Epithelial cell of esophagus (primary cell): ENCODE measurements around the gene TENM3.
A peak's percentile ranks its signal among the peaks of the same experiment; 100 is the strongest.

Experiments used
- DNase-seq: peaks from one replicate; pipeline ENCODE4 v3.0.0; 2010; ENCODE audit warnings: low read depth
- H3K4me3 ChIP-seq: 2 replicates; pipeline ENCODE4 v1.5.1; 2011; ENCODE audit warnings: mild to moderate bottlenecking, low read length, control low read depth
- TF ChIP-seq, protein P1 (sequence below): IDR thresholded peaks from 2 replicates; pipeline ENCODE4 v1.5.1; 2011; ENCODE audit warnings: low read depth, mild to moderate bottlenecking, low read length, control low read depth, inconsistent platforms; ENCODE audit not compliant: insufficient read depth; ENCODE audit errors: missing control alignments

Gene TENM3

DNA sequence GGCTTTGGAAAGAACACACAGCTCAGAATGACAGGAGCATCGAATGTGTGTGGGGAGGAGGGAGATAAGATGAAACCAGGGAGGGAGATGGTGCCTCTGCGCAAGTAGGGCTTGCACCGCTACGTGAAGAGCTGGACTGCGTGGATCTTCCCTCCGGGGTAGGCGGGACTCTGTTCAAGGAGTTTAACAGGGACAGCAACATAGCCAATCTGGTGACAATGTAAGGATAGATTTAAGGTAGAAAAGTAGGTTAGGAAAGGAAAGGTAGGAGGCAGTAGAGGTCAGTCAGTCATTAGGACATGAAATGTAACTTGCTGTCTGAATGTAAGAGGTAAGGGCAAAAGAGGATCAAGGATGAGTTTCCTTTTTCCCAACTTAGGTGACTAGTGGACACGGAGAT is 521.4 kb downstream of the TENM3 start:
- DNase-seq: no peak
- TF ChIP-seq, protein P1, sequence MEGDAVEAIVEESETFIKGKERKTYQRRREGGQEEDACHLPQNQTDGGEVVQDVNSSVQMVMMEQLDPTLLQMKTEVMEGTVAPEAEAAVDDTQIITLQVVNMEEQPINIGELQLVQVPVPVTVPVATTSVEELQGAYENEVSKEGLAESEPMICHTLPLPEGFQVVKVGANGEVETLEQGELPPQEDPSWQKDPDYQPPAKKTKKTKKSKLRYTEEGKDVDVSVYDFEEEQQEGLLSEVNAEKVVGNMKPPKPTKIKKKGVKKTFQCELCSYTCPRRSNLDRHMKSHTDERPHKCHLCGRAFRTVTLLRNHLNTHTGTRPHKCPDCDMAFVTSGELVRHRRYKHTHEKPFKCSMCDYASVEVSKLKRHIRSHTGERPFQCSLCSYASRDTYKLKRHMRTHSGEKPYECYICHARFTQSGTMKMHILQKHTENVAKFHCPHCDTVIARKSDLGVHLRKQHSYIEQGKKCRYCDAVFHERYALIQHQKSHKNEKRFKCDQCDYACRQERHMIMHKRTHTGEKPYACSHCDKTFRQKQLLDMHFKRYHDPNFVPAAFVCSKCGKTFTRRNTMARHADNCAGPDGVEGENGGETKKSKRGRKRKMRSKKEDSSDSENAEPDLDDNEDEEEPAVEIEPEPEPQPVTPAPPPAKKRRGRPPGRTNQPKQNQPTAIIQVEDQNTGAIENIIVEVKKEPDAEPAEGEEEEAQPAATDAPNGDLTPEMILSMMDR: no peak
- H3K4me3 ChIP-seq: no peak overlapping the region

DNA sequence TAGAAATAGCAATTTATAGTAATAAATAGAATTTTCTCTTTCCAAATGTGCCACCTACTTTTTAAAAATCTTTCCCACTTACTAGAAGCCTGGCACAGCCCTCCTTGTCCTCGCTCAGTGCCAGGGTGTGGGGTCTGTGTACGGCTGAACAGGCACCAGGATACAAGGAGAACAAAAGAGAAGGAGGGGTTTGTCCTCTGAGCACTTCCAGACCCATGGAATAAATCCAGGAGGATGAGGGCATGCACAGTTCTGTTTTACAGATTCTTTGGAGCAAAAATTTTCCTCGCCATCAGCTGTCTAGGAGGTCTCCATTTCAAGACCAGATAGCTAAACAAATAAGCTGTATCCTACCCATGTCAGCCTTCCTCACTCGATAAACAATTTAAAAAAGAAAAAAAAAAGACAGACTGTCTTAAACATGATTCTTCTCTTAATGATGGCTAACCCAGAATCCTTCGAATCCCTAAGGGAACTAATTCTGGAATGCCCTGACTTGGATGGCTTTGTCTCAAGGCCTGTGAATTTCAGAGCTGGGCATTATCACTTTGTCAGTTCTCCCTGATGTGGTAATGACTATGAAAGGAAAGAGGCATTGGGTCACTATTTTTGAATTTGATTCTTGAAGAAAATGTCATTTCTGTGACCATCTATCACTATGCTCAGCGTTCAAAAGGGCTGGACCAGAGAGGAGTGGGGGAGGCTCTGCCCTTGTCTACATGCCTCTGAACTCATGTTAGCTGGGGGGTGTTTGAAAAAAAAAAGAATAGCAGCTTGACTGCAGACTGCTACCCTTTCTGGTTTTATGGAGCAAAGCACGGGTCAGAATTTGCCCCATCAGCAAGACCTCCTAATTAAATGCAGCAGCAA is 523.0 kb downstream of the TENM3 start:
- TF ChIP-seq, protein P1: no peak
- DNase-seq: no peak
- no peak overlapping the region for H3K4me3 ChIP-seq

DNA sequence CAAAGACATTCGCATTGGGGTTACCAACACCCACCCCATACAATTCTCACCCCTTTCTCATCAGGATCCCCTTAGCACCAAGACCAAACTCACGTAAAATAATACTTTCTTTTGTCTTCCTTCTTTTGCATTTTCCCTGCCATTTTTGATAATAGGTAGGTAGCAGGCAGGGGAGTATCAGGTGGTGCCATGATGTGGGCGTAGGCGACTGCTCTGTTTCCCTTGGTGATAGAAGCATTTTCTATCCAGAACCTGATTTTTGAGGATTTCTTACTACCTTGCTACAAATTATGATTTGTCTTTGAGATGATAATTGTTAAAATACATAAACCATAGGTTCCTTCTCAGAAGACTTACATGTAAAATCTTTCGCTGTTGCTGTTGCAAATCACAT is 523.7 kb downstream of the TENM3 start:
- no peak overlapping the region for H3K4me3 ChIP-seq
- TF ChIP-seq, protein P1: no peak
- no peak for DNase-seq

DNA sequence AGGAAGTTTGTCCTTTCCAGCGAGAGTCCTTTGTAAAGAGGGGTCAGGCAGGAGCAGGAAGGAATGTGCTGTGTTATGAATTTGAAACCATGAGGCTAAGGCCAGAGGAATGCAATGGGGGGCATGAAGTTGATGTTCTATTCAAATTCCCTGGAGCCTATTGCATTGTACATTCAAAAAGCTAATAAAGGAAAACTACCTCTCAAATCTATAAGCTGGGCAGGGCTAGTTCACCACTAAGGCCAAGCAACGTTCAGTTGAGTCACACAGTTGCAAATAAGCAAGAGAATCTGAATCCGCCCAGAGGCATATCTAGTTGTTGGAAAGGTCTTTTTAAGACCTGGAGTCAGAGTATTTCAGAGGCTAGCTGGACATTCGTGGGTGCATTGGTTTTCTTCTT is 525.6 kb downstream of the TENM3 start:
- TF ChIP-seq, protein P1: no peak
- no peak overlapping the region for H3K4me3 ChIP-seq
- peak; percentile 45 for DNase-seq

DNA sequence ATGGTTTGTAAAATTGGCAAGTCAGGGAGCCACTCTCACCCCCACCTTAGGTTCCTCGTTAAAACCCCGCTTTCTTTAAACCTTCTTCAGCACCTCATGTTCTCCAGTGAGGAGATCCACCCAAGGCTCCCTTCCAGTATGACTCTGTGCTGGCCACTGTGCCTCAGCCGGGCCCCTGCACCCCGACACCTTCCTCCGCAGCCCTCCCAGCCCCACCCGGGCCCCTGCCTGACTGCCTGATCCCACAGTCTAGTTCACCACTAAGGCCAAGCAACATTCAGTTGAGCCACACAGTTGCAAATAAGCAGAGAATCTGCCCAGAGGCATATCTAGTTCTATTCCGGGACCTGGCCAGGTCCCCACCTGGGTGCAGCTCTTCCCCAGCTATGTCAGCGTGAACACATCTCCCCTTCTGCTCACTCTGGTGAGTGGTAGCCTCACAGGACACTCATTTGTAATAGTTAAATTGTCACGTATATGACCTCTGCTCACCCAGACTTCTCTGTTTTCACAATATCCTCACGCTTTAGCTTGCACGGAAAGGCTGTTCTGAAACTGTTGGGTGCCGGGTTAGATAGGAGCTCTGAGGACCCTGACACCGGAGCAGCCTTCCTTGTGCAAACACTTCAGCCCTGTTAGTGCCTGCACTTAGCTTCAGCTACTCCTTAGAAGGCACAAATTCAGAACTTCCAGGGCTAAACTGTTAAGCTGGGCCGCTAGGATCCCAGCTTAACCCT is 527.2 kb downstream of the TENM3 start:
- H3K4me3 ChIP-seq: no peak overlapping the region
- DNase-seq: no peak
- TF ChIP-seq, protein P1: no peak

DNA sequence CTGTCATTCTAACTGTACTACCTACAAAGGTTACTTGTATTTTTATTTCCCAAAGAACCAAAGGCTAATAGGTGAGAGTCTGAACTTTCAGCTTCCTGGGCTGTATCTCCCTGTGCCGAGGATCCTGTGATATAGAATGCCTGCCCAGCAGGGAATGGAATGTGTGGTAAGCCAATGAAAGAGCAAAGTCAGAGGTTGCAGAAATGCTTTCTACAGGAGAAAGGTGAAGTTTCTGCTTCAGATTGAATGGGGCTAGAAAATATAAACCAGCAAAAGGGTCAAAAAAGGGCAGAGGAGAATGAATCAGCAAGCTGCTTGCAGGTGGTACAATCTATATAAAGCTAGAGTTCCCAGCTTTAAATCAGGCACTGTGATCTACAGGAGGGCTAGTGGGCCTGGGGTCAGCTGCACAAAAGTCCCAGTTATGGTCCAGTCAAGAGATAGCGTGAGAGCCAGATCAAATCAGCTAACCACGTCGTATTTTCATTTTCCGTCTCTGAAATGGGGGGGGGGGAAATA is 527.9 kb downstream of the TENM3 start:
- no peak for DNase-seq
- H3K4me3 ChIP-seq: no peak overlapping the region
- TF ChIP-seq, protein P1: no peak

DNA sequence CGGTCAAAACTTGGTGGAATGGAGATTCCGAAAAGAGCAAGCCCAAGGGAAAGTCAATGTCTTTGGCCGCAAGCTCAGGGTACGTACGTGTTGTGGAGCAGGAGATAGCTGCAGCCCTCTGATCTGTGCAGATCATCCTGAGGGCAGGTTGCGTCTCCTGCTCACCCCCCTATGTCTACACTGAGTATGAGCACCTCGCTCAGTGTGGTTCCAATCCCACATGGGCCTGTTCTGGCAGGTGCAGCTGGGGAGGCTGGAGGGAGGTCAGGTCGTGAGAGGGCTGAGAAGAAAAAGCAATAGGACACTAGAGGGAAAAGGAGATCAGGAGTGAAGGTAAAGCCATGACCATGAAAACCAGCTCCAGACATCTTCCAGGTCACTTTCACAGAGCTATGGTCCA is 531.9 kb downstream of the TENM3 start:
- no peak overlapping the region for H3K4me3 ChIP-seq
- no peak for DNase-seq
- TF ChIP-seq, protein P1: no peak
